Measurements from ENCODE around the gene GPR31.

Gene GPR31

GRCh38 chr6:167116838-167117228 is 40.9 kb downstream of the GPR31 start:
- H3K36me3 ChIP-seq (ENCODE audit: control insufficient read depth, insufficient read depth, low read length), result no peaks in the 10 kb centered on the region
- H3K4me3 ChIP-seq (ENCODE audit: extremely low read depth, insufficient read depth, low read length, poor library complexity, severe bottlenecking), result no peak overlapping the region
- WGBS, 2 experiments (ENCODE audit: insufficient coverage in 2 of 2), result 84 to 90% methylated on average over 4 to 5 of the region's 14 CpGs
- no peaks in the 10 kb centered on the region for H3K4me1 ChIP-seq (ENCODE audit: control insufficient read depth, insufficient read depth, low read length, poor library complexity, severe bottlenecking)
- H3K9me3 ChIP-seq (ENCODE audit: control insufficient read depth, low read length), result peaks cover 4% of the 10 kb centered on the region
- no peak overlapping the region for H3K27ac ChIP-seq (ENCODE audit: low read depth, low read length, severe bottlenecking)

GRCh38 chr6:167116109-167116837 is 41.5 kb downstream of the GPR31 start:
- H3K4me3 ChIP-seq (ENCODE audit: extremely low read depth, insufficient read depth, low read length, poor library complexity, severe bottlenecking), result no peak overlapping the region

GRCh38 chr6:167115054-167115453 is 42.7 kb downstream of the GPR31 start:
- Histone ChIP-seq H3K36me3 (ENCODE audit: control insufficient read depth, insufficient read depth, low read length) (no peaks in the 10 kb centered on the region), H3K27ac (ENCODE audit: low read depth, low read length, severe bottlenecking) (no peak overlapping the region), H3K4me3 (ENCODE audit: extremely low read depth, insufficient read depth, low read length, poor library complexity, severe bottlenecking) (no peak overlapping the region), H3K9me3 (ENCODE audit: control insufficient read depth, low read length) (peaks cover 2% of the 10 kb centered on the region), H3K4me1 (ENCODE audit: control insufficient read depth, insufficient read depth, low read length, poor library complexity, severe bottlenecking) (no peaks in the 10 kb centered on the region)
- WGBS, 2 experiments (ENCODE audit: insufficient coverage in 2 of 2), result 86 to 90% methylated on average over 3 to 8 of the region's 10 CpGs

More at GRCh38 chr6:167116109-167116837, 41.5 kb downstream of the GPR31 start:
- Histone ChIP-seq H3K4me1 (ENCODE audit: control insufficient read depth, insufficient read depth, low read length, poor library complexity, severe bottlenecking) (no peaks in the 10 kb centered on the region), H3K27ac (ENCODE audit: low read depth, low read length, severe bottlenecking) (no peak overlapping the region), H3K9me3 (ENCODE audit: control insufficient read depth, low read length) (peaks cover 4% of the 10 kb centered on the region), H3K36me3 (ENCODE audit: control insufficient read depth, insufficient read depth, low read length) (no peaks in the 10 kb centered on the region)
- 77 to 83% methylated on average over 20 to 22 of the region's 25 CpGs for WGBS, 2 experiments (ENCODE audit: insufficient coverage in 2 of 2)

- H3K36me3 ChIP-seq (ENCODE audit: control insufficient read depth, insufficient read depth, low read length), result no peaks in the 10 kb centered on the region
- no peaks in the 10 kb centered on the region for H3K4me1 ChIP-seq (ENCODE audit: control insufficient read depth, insufficient read depth, low read length, poor library complexity, severe bottlenecking)
- WGBS, 2 experiments (ENCODE audit: insufficient coverage in 2 of 2), result 89 to 96% methylated on average over 19 to 21 of the region's 25 CpGs
- H3K27ac ChIP-seq (ENCODE audit: low read depth, low read length, severe bottlenecking), result no peak overlapping the region
- H3K9me3 ChIP-seq (ENCODE audit: control insufficient read depth, low read length), result no peaks in the 10 kb centered on the region
- no peak overlapping the region for H3K4me3 ChIP-seq (ENCODE audit: extremely low read depth, insufficient read depth, low read length, poor library complexity, severe bottlenecking)
Observed at GRCh38 chr6:167113935-167114910, 43.6 kb downstream of the GPR31 start.

GRCh38 chr6:167113047-167113754 is 44.6 kb downstream of the GPR31 start:
- Histone ChIP-seq H3K27ac (ENCODE audit: low read depth, low read length, severe bottlenecking) (no peak overlapping the region), H3K36me3 (ENCODE audit: control insufficient read depth, insufficient read depth, low read length) (no peaks in the 10 kb centered on the region), H3K4me1 (ENCODE audit: control insufficient read depth, insufficient read depth, low read length, poor library complexity, severe bottlenecking) (no peaks in the 10 kb centered on the region), H3K4me3 (ENCODE audit: extremely low read depth, insufficient read depth, low read length, poor library complexity, severe bottlenecking) (no peak overlapping the region), H3K9me3 (ENCODE audit: control insufficient read depth, low read length) (no peaks in the 10 kb centered on the region)
- WGBS, 2 experiments (ENCODE audit: insufficient coverage in 2 of 2), result 81 to 95% methylated on average over 2 to 3 of the region's 8 CpGs

GRCh38 chr6:167112421-167112820 is 45.4 kb downstream of the GPR31 start:
- Histone ChIP-seq H3K4me1 (ENCODE audit: control insufficient read depth, insufficient read depth, low read length, poor library complexity, severe bottlenecking) (no peaks in the 10 kb centered on the region), H3K27ac (ENCODE audit: low read depth, low read length, severe bottlenecking) (no peak overlapping the region), H3K9me3 (ENCODE audit: control insufficient read depth, low read length) (no peaks in the 10 kb centered on the region), H3K4me3 (ENCODE audit: extremely low read depth, insufficient read depth, low read length, poor library complexity, severe bottlenecking) (no peak overlapping the region), H3K36me3 (ENCODE audit: control insufficient read depth, insufficient read depth, low read length) (no peaks in the 10 kb centered on the region)
- 91% methylated on average over 6 to 7 of the region's 8 CpGs for WGBS, 2 experiments (ENCODE audit: insufficient coverage in 2 of 2)

- H3K4me1 ChIP-seq (ENCODE audit: control insufficient read depth, insufficient read depth, low read length, poor library complexity, severe bottlenecking), result no peaks in the 10 kb centered on the region
- WGBS, 2 experiments (ENCODE audit: insufficient coverage in 2 of 2), result 76 to 88% methylated on average over 2 of the region's 3 CpGs
- no peaks in the 10 kb centered on the region for H3K36me3 ChIP-seq (ENCODE audit: control insufficient read depth, insufficient read depth, low read length)
- no peak overlapping the region for H3K4me3 ChIP-seq (ENCODE audit: extremely low read depth, insufficient read depth, low read length, poor library complexity, severe bottlenecking)
- H3K27ac ChIP-seq (ENCODE audit: low read depth, low read length, severe bottlenecking), result no peak overlapping the region
- no peaks in the 10 kb centered on the region for H3K9me3 ChIP-seq (ENCODE audit: control insufficient read depth, low read length)
Observed at GRCh38 chr6:167111597-167111996, 46.2 kb downstream of the GPR31 start.

- no peak overlapping the region for H3K4me3 ChIP-seq (ENCODE audit: extremely low read depth, insufficient read depth, low read length, poor library complexity, severe bottlenecking)
- WGBS, 2 experiments (ENCODE audit: insufficient coverage in 2 of 2), result 79 to 94% methylated on average over 4 to 6 of the region's 6 CpGs
- H3K27ac ChIP-seq (ENCODE audit: low read depth, low read length, severe bottlenecking), result no peak overlapping the region
- no peaks in the 10 kb centered on the region for H3K4me1 ChIP-seq (ENCODE audit: control insufficient read depth, insufficient read depth, low read length, poor library complexity, severe bottlenecking)
- H3K36me3 ChIP-seq (ENCODE audit: control insufficient read depth, insufficient read depth, low read length), result no peaks in the 10 kb centered on the region
- no peaks in the 10 kb centered on the region for H3K9me3 ChIP-seq (ENCODE audit: control insufficient read depth, low read length)
Observed at GRCh38 chr6:167109651-167110050, 48.1 kb downstream of the GPR31 start.

GRCh38 chr6:167108278-167108677 is 49.5 kb downstream of the GPR31 start:
- 88 to 98% methylated on average over 4 to 5 of the region's 5 CpGs for WGBS, 2 experiments (ENCODE audit: insufficient coverage in 2 of 2)
- Histone ChIP-seq H3K36me3 (ENCODE audit: control insufficient read depth, insufficient read depth, low read length) (no peaks in the 10 kb centered on the region), H3K4me3 (ENCODE audit: extremely low read depth, insufficient read depth, low read length, poor library complexity, severe bottlenecking) (no peak overlapping the region), H3K9me3 (ENCODE audit: control insufficient read depth, low read length) (no peaks in the 10 kb centered on the region), H3K4me1 (ENCODE audit: control insufficient read depth, insufficient read depth, low read length, poor library complexity, severe bottlenecking) (no peaks in the 10 kb centered on the region), H3K27ac (ENCODE audit: low read depth, low read length, severe bottlenecking) (no peak overlapping the region)

GRCh38 chr6:167107787-167108186 is 50.0 kb downstream of the GPR31 start:
- 72 to 100% methylated on average over 2 to 3 of the region's 7 CpGs for WGBS, 2 experiments (ENCODE audit: insufficient coverage in 2 of 2)
- H3K27ac ChIP-seq (ENCODE audit: low read depth, low read length, severe bottlenecking), result no peak overlapping the region
- H3K4me3 ChIP-seq (ENCODE audit: extremely low read depth, insufficient read depth, low read length, poor library complexity, severe bottlenecking), result no peak overlapping the region
- no peaks in the 10 kb centered on the region for H3K36me3 ChIP-seq (ENCODE audit: control insufficient read depth, insufficient read depth, low read length)
- no peaks in the 10 kb centered on the region for H3K4me1 ChIP-seq (ENCODE audit: control insufficient read depth, insufficient read depth, low read length, poor library complexity, severe bottlenecking)
- no peaks in the 10 kb centered on the region for H3K9me3 ChIP-seq (ENCODE audit: control insufficient read depth, low read length)

All from mesodermal cell (in vitro differentiated cells).